NCI-H345 treated with DMSO at 0.1 percent for 48 hours (cell line): Measurements from ENCODE around the gene TNFSF10.
"Not testable (repeated sequence)": the region's sequence is repeated elsewhere in the genome, so short reads cannot be mapped to it uniquely, and the experiment has no call there.

Source experiments
- DNase-seq: peaks from one replicate; lab custom pipeline; 2025; ENCODE audit not compliant: unreplicated experiment; lab: John Stamatoyannopoulos, UW

The TNFSF10 gene

DNA sequence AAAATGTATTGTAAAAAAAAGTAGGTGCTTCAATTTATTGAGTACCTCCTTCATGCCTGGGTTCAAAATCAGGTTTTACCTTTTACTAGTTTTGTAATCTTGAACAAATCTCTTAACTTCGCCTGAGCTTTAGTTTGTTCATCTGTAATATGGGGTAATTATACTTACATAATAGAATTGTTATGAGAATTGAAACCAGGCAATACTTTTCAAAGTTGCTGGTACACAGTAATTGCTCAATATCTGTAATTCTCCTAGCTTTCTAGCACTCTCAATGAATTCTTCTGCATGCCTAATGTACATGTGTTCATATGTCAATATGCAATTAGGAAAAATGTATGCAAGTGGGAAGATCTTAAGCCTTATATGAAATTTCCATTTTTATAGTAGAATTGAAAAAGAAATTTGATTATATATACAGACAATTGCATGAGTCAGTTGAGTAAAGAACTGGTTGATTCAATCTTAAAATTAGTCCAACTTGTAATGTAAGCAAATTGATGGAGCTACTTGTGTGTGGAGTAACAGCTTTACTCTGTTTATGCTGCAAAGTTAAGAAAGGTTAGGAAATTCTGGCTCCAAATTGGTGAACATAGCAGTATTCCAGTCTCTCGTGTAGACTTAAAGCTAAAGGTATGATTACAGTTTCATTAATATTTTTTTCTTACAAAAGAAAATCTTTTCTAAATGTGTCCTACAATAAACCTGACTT is 4.1 kb downstream of the TNFSF10 start:
- DNase-seq: no peak

DNA sequence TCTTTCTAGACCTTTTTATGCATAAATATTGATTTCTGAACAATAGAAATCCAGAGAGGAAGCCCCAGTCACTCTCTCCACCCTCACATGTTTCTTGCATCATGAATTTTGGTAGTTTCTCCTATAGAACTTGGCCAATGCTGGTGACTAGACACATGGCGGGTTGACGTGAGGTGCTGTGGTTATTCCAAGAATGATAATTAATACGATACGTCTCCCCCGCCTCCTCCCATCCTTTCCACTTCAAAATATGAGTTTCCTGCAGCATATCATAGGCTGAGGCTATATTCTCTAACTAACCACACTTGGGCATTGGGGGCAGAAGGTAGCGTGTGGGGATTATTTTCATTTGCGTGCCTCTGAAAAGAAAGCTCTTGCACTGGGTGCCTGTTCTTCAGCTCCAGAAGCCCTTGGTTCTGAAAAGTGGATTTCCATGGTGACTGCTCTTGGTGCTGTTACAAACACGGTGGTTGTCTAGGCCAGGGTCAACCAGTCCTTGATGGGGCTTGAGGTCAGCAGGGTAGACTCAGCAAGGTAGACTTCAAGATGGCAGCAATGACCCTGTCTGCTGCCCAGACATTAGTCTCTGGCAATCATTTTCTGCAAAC is 5.3 kb downstream of the TNFSF10 start:
- DNase-seq: no peak

DNA sequence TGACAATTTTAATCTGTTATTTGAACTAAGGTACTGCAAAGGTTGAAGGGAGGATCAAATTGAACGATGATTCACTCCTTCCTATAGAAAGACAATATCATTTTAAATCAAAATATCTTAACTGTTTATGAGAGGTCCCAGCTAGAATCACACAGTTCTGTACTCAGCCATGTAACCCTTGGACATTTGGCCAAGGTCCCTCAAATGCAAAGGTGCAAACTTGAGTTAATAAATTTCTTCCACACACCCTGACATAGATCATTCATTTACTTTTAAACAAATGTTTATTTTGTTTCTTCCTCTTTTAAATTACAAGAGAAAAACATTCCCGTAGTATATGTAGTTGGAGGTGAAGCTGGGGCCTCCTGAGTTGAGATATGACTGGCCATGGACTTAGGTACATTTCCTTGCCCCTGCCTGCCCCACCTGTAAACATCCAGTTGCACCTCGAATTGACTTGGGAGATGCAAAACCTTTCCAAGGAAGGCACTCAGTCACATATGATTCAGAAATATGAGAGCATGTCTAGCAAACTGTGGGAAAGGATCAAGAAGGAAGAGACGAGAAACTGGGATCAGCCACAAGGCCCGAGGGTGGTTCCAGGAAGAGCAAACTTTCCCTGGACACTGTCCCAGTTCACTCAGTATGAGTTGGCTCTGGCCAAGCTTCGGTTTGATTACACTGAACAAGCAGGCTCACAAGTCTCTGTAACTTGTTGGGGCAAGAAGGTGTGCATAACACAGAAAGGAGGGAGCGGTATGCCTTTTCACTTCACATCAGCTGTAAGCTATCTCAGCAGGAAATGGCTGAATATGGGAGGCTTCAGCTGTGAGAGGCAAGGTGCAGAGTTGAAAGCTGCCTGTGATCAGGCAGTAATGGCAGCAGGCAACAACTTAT is 6.7 kb downstream of the TNFSF10 start:
- DNase-seq: no peak

DNA sequence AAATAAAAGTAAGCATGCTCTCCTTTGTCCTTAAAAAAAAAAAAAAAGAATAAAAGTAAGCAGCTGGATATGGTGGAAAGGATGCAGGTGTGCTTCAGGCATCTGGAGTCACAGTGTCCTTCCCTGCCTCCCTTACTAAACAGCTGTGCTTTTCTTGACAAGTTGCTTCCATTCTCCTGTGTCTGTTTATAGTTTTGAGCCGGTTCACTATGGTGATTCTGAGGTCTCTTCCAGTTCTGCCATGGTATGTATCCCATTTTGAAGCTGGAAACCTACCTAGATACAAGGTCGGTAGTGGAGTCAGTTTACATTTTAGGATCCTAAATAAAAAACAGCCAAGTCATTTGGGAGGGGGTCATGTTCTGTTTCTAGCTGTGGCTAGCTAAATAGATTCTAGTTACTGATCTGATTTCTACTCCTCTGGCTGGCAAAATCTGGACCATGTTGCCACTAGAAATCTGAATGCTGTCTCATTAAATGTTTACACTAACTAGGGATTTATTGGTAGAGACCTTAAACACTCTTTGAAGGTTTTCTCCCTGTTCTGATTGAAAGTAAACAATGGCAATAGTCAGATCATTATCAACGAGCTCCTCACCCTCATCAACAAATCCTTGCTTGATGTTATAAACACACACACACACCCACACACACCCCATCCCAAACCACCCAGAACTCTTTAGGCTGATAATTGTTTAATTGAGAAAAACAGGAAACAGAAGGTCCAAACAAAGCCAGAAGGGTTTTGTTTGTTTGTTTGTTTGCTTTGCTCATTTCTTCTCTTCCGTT is 7.9 kb downstream of the TNFSF10 start:
- no peak for DNase-seq

DNA sequence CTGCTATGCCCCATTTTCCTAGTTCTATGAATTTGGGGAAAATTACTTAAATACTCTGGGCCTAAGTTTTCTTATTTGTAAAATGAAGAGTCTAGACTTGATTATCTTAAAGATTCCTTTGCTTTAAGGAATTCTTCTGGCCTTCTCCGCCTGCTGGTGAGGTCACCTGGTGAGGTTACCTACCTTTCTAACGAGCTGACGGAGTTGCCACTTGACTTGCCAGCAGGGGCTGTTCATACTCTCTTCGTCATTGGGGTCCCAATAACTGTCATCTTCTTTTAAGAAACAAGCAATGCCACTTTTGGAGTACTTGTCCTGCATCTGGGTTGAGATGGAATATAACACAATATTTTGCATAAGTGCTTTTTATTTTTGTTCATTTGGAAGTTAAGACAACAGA is 8.6 kb downstream of the TNFSF10 start:
- DNase-seq: no peak

DNA sequence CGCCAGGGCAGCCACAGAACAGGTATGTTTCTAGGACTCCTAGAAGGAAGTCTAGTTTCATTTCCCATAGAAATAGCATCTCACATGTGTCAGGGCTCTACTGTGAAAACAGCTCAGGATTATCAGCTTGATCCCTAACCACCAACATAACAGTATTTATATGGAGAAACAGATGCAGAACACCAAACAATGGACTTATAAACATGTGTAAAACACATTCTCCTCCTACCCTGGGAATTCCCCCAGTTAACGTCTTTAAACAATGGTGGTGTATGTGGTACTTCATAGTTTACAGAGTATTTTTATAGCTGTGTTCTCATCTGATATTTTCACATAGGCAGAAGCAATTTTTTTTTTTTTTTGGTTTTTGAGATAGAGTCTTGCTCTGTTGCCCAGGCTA is 9.7 kb downstream of the TNFSF10 start:
- no peak for DNase-seq

DNA sequence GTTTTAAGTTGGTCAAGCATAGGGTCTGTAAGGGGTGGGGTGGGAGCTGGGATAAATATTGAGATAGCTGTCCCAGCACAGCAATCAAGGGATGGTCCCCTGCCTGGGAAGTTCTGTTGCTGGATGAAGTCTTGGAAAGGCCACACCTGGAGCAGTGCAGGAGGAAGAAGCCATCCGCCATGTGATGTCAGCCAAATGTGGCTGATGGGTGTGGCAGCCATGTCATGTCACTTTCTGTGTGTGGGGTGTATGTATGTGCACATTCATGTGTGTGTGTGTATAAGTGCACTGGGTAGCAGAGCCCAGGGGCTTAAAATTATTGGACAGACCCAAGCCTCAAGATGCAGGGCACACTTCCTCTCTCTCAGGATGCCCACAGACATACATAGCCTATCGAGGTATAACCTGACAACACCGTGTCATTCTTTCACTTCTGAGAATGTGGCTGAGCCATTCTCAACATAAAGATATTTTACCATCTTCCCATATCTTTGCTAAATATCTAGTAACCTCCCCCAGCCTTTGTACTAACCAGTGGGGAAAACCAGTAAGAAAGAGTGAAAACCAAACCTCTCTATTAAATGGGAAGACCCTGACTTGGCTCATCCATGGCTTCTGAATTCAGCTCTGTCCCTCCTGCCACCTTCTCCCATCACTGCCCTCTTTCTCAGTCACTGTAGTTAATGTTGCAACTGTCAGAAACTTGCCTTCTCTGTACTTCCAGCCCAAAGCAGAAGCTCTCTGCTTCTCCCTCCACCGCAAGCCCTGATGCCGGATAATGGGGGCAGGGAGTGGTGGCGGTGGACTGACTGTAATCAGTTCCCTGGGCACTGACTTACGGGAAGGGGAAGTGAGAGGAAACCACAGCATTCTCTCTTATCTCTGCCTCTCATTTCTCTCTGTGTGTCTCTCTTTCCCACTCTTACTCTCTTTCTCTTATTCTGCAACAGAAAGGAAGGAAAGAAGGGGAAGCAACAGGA is 11.2 kb downstream of the TNFSF10 start:
- DNase-seq: no peak

DNA sequence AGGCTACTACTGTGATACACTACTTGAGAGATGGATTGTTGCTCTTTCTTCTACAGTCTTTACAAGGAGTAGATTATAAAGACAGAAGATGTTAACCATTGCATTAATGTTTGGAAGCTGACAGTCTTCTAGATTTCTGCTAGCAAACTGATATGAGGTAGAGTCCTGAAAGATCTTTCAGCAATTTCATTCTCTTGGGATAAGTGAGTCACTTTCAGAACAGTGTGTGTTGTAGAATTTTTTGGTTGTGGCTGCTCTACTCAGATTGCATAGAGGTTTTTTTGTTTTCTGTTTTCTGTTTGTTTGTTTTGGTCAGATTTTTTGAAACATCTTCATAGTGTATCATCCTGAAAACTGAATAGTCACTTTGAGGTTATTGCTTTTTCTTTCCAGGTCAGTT is 17.1 kb downstream of the TNFSF10 start:
- DNase-seq: no peak

DNA sequence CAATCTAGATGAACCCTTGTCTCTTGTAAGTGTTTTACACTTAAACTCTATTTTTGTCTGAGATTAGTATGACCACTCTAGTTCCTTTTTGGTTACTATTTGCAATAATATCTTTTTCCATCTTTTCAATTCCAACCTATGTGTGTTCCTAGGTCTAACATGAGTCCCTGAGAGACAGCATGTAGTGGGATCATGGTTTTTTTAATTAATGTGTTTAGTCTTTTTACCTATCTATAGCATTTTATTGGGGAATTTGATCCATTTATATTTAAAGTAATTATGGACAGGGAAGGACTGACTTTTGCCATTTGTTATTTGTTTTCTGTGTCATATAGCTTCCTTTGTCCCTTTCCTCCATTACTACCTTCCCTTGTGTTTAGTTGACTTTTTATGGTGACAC is 21.7 kb downstream of the TNFSF10 start:
- no peak for DNase-seq

DNA sequence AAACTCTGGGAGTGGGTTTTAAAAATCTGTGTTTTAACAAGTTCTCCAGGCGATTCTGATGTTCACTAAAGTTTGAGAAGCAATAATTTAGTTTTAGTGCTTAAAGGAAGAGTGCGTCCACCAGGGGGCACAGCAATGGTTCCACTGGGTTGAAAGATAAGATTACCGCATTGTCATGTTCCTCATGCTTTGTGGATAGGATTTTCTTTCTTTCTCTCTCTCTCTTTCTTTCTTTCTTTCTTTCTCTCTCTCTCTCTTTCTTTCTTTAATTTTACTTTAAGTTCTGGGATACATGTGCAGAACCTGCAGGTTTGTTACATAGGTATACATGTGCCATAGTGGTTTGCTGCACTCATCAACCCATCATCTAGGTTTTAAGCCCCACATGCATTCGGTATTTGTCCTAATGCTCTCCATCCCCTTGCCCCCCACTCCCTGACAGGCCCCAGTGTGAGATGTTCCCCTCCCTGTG is 33.0 kb downstream of the TNFSF10 start:
- not testable (repeated sequence) for DNase-seq

DNA sequence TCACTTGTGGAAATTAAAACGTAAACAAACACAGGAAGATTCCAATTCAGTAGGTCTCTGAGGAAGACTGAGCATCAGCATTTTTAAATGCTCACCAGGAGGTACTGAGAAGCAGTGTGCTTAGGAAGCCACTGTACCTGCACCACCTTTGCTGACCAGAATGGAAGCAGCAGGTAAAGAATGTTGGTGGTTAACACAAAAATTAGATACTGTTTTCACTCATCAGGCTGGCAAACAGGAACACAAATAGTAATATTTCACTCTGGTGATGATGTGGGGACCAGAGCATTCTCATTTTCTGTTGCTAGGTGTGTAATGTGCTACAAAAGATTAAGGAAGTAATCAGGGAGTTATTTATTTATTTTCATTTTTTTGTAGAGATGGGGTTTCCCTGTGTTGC is 45.1 kb downstream of the TNFSF10 start:
- no peak for DNase-seq

DNA sequence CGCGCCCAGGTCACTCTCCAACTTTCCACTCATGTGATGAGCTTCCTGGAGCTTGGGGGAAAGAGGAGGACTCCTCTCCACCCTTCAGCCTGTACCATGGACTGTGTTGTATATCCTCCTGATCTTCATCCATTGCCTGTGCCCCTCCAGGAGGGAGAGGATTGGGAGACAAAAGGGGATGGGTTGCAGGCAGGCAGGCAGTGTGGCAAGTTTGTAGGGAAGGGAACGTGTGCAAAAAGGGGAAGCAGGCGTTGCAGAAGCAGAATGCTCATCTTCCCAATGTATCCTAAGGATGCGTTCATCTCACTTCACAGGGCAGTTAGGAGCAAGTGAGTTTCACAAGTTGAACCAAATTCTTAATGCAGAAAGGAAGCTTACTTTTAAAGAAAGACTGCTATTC is 46.9 kb downstream of the TNFSF10 start:
- DNase-seq: no peak

DNA sequence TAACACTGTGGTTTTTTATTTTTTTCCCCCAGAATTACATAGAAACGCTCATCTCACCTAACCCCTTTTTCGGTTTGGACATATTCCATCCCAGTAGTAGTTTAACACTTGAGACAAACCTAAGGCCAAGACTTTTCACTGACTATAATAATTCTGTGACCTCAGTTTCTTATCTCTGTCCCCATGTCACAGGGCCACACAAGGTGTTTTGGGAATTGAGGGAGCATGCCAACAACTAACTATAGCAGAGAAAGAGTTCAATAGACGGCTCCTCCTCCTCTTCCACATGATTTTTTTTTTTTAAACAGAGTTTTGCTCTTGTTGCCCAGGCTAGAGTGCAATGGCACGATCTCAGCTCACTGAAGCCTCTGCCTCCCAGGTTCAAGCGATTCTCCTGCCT is 47.5 kb downstream of the TNFSF10 start:
- no peak for DNase-seq

DNA sequence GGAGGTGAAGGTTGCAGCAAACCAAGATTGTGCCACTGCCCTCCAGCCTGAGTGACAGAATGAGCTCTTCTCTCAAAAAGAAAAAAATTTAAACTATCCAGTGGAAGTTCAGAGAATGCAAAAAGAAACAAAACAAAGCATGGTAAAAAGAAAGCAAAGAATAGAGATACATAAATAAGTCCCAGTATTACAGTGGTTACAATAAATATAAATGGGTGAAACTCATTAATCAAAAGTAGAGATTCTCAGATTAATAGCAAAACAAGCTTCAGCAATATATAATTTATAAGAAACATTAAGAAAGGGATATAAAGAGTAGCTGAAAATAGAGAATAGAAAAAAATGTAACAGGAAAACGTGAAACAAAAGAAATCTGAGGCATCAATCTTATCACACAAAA is 51.3 kb downstream of the TNFSF10 start:
- DNase-seq: no peak

DNA sequence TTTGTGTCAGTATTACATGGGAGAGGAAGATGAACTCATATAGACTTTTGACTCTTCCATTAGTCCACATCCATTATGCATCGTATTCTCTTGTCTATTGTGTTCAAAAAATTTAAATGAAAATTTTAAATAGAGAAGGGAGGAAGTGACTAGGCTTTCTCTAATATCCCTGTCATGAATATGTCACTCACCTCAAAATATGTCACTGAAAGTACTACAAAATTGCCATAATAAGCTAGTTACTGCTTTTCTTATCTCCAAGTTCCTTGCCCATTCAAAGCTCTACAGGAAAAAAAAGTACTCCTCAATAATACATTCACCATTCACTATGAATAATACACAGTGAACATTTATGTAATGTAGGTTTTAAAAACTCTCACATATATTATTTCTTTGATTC is 52.6 kb downstream of the TNFSF10 start:
- DNase-seq: no peak

DNA sequence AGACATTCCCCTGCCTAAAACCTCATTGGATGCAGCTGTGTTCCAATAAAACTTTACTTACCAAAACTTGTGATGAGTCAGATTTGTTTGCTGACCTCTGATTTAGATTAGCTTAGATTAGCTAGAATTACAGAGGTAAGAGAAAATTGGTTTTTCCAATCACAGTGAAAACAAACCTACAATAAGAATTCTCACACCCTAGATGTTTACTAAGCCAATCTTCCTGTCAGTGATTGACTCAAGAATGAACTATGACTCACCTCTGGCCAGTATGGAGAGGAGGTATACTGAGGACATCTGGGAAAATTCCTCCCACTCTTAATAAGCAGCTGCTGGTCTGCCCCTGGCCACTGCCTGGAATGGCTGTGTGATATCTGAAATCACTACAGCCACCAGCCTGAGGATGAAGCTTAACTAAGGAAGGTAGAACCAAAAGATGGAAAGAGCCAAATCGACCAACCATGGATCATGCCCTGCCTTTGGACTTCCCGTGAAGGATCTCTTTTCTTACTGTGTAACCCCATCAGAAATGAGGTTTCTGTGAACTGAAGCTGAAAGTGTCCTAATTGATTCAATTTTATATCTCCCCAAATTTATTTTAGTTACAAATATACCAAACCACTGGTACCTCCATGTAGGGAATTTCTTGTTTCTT is 55.9 kb downstream of the TNFSF10 start:
- DNase-seq: no peak

DNA sequence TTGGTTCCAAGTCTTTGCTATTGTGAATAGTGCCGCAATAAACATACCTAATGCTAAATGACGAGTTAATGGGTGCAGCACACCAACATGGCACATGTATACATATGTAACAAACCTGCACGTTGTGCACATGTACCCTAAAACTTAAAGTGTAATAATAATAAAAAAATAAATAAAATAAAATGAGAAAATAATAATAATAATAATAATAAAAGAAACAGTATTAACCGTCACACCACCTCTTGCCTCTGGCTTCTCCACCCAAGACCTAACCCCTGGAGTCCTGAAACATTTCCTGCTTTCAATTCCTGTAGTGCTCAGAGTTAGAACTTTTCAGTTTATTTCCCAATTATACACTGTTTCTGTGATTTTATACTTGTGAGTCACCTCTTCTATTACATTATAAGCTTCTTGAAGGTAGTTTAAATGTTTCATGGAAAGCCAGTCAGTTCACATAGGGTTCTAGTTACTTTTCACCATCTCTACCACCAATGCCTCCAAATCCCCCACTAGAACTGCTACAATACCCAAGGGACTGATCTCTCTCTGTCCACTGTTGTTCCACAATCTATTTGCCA is 56.6 kb downstream of the TNFSF10 start:
- DNase-seq: no peak

DNA sequence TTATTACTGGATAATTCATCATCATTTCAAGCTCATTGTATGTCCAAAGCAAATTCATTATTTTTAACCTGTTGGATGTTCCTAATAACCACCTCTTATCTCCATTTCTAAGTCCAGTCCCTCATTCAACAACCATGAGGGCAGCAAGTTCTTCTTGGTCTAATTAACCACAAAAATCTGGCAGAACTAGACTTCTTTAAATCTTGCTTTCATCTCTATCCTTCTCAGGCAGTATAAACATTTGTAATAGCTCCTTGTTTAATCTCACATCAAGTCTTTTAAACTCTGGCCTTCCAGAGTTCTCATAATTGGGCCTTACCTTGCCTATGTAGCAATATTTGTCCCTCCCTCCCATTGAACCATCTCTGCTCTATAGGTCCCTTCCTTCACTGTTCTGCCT is 57.9 kb downstream of the TNFSF10 start:
- DNase-seq: no peak

DNA sequence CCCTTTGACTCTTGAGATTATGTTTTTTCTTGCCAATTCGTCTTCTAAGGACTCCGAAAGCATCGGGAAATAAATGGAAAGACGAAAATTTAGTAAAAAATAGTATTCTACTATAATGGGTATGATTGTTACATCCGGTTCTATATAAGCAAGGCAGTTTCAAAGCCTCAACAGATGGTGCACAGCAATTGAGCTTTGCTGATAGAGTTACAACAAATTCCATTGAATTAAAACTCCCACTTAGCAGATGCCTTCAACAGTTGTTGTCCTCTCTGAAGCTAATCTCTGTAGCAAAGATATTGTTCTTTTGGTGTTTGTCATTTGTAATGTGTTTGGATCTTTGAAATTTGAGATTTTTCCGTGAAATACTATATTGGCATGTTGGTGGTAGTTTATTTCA is 58.9 kb downstream of the TNFSF10 start:
- no peak for DNase-seq
